Heart right ventricle (tissue), 16 donors: ENCODE results near the gene GINS1. TPM values are rescaled to one million over a fixed set of nuclear protein-coding genes. Genes with fewer than 3 reads are reported as not detected.

Source experiments
- ATAC-seq, 8 donors: fragments of 200-7000 bp; cut with Tn5 transposase; one replicate each; pipeline ENCODE4 v1.9.1; 2020; ENCODE audit warnings: mild to moderate bottlenecking in 8 of 8, moderate library complexity in 8 of 8, moderate number of reproducible peaks in 1 of 8
- DNase-seq, 2 donors: peaks; one replicate each; pipeline ENCODE4 v3.0.0-alpha.2; 2020
- H3K27ac ChIP-seq, 10 donors: fragments of 200-600 bp; sonication (generic) in 2 of 10; one replicate each; pipeline versions ENCODE4 v1.5.0 to v1.8.0; 2020 to 2022; ENCODE audit warnings: mild to moderate bottlenecking in 3 of 10
- H3K27me3 ChIP-seq, 7 donors: fragments of 200-600 bp; one replicate each; pipeline ENCODE4 v1.8.0; 2021 to 2022; ENCODE audit warnings: mild to moderate bottlenecking in 2 of 7
- H3K36me3 ChIP-seq, 9 donors: fragments of 200-600 bp; sonication (generic) in 1 of 9; one replicate each; pipeline versions ENCODE4 v1.5.0 to v1.8.0; 2020 to 2022; ENCODE audit warnings: mild to moderate bottlenecking in 2 of 9
- H3K4me1 ChIP-seq, 9 donors: fragments of 200-600 bp; sonication (generic) in 1 of 9; one replicate each; pipeline versions ENCODE4 v1.5.0 to v1.8.0; 2020 to 2022; ENCODE audit warnings: mild to moderate bottlenecking in 4 of 9
- H3K4me3 ChIP-seq, 10 donors: fragments of 200-600 bp; sonication (generic) in 2 of 10; one replicate each; pipeline versions ENCODE4 v1.5.0 to v1.8.0; 2020 to 2022; ENCODE audit warnings: mild to moderate bottlenecking in 7 of 10, moderate library complexity in 2 of 10
- H3K9me3 ChIP-seq, 11 donors: fragments of 200-600 bp in 10 of 11; sonication (generic) in 2 of 11; one replicate each; pipeline versions ENCODE4 v1.5.0 to v1.8.0; 2013 to 2022; ENCODE audit warnings: mild to moderate bottlenecking in 2 of 11, control low read depth in 1 of 11, moderate library complexity in 1 of 11
- WGBS, 2 donors: extraction: QIAGEN DNeasy Blood & Tissue Kit; methylation state at CpG; one replicate each; pipeline ENCODE4 v1.1.7; 2013; ENCODE audit warnings: inconsistent platforms in 1 of 2; 5-methylcytosine and 5-hydroxymethylcytosine counted together
- intact Hi-C, 10 donors: fragments of 100-400 bp; cut with DNase I; formaldehyde crosslinking; loops; one replicate each; pipeline versions ENCODE4 v1.11.1 to v1.14.2; 2022
- polyA plus RNA-seq, 2 donors: library from polyadenylated mRNA; stranded (reverse); fragments of 200-250 nt; gene quantifications; one replicate each; pipeline ENCODE4 v1.2.3, GENCODE V29; 2013
- total RNA-seq, 10 donors: library from RNA; stranded (reverse); fragmentation: NEBNext Ultra II Directional in 3 of 10; extraction: Animal tissue kit (Norgen Biotek cat#: 25700) in 3 of 10; gene quantifications; one replicate each; pipeline versions ENCODE4 v1.2.1 to v1.2.4, GENCODE V29; 2021 to 2023
- TF ChIP-seq, protein P1 (sequence below), 9 donors: fragments of 200-600 bp; sonication (generic) in 2 of 9; IDR thresholded peaks; one replicate each; pipeline versions ENCODE4 v1.5.0 to v1.8.0; 2021 to 2022; ENCODE audit warnings: antibody characterized with exemption in 9 of 9, mild to moderate bottlenecking in 5 of 9, moderate library complexity in 1 of 9
- donor health status: Arrhythmogenic right ventricular cardiomyopathy.
- donor health status: ischemic (EF 13 %, LVEDD 7.1; RV severe dilation, severe dysfunction).
- donor health status: healthy with polysubstance abuse.
- donor health status: DM: no; HTN: yes; CAD: no.
- donor health status: DM: no; HTN: no; CAD: no.
- donor health status: ischemic (EF 25% LVEDD 6.9; RV normal size, moderate dysfunction).
- donor health status: ischemic (EF 25% LVEDD 5.7; RV mildly dilated, moderate dysfunction).
- donor health status: healthy.
- donor health status: DM: yes; HTN: yes; CAD: no.
- donor health status: Ischemic cardiomyopathy.
- donor health status: ischemic (EF 35%, LVEDD 5.7; RV mildly dilated, moderate dysfunction).
- donor health status: nonischemic (EF 11% LVEDD 7.7; RV severe dilation, severe dysfunction).
- donor health status: DM: yes; HTN: yes; CAD: no.
- donor health status: PGD.
- donor health status: ischemic (EF 29% LVEDD 5.4; RV normal size, mild dysfunction).
- donor health status: nonischemic (EF 23%, LVEDD 6.1; RV moderate dilation, normal function).

Gene GINS1
- total and polyA plus RNA-seq, 12 donors, result 0.19 to 1.6 (median 0.54) TPM

GRCh38 chr20:25495189-25495824, 87.8 kb downstream of the GINS1 start:
- no peaks in the 10 kb centered on the region for H3K9me3 ChIP-seq
- H3K27me3 ChIP-seq, result no peaks in the 10 kb centered on the region
- TF ChIP-seq, protein P1, sequence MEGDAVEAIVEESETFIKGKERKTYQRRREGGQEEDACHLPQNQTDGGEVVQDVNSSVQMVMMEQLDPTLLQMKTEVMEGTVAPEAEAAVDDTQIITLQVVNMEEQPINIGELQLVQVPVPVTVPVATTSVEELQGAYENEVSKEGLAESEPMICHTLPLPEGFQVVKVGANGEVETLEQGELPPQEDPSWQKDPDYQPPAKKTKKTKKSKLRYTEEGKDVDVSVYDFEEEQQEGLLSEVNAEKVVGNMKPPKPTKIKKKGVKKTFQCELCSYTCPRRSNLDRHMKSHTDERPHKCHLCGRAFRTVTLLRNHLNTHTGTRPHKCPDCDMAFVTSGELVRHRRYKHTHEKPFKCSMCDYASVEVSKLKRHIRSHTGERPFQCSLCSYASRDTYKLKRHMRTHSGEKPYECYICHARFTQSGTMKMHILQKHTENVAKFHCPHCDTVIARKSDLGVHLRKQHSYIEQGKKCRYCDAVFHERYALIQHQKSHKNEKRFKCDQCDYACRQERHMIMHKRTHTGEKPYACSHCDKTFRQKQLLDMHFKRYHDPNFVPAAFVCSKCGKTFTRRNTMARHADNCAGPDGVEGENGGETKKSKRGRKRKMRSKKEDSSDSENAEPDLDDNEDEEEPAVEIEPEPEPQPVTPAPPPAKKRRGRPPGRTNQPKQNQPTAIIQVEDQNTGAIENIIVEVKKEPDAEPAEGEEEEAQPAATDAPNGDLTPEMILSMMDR (IDR thresholded peaks at IDR 0.05), result no peak
- no peak overlapping the region for H3K4me3 ChIP-seq
- WGBS, 2 donors, result 74 to 78% methylated on average over 18 of the region's 18 CpGs
- no peaks in the 10 kb centered on the region for H3K36me3 ChIP-seq
- no peaks in the 10 kb centered on the region for H3K4me1 ChIP-seq
- intact Hi-C loops, result no loop called here
- ATAC-seq, result no peak
- no peak overlapping the region for H3K27ac ChIP-seq
- no peak for DNase-seq

DNA sequence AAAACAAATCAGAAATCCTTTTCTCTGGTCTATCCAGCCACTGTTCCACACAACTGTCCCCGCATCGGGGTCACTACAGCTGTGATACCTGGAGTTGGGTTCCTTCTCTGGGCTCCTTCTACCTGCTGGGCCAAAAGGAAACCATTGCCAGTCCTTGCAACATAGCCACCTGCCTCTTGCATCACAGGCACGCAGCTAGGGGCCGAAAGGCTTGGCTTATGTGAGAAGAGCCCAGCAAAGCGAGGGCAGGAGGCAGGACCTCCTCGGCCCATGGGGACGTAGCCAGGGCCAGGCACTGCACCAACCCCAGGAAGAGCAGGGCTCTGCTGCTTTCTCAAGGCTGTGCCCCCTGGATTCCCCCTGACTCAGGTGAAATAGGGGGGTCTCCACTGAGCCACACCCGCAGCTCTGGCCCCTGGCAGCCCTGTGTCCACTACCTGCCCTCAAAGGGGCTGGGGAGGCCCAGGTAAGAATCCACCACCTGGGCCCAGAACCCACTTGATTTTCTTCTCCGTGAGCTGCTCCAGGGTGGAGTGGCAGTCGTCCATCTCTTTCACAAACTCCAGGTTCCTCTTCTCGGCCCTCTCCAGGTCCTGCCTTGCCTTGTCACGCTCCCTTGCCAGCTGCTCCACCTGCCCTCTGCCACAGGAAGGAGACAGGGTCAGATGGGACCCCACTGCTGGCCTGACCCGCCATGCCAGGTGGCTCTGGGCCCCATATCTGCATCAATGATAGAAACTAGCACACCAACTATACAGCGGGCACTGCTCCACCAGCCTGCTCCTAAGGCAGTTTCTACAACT, 88.9 kb downstream of the GINS1 start:
- no peak for DNase-seq

DNA sequence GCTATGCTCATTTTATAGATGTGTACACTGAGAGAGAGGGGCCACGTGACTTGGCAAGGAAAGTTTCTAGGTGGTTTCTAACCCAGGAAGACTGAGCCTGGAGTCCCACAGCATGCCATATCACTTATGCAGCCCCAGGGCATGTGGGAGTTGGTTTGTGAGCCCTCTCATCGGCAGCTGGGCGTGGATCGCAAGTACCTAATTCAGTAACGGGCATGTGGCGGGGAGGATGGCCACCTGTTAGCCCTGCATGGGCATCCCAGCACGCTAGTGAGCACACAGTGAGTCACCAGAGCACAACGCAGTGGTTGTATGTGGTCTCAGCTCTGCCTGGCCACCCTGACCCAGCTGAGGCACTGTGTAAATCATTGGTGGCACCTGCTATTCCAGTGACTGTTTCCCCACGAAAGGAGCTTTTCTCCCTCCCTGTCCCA, 89.5 kb downstream of the GINS1 start:
- no peak overlapping the region for H3K27ac ChIP-seq
- H3K4me3 ChIP-seq, result no peak overlapping the region
- 88 to 90% methylated on average over 9 of the region's 9 CpGs for WGBS, 2 donors
- H3K27me3 ChIP-seq, result no peaks in the 10 kb centered on the region
- no peak for ATAC-seq
- H3K36me3 ChIP-seq, result no peaks in the 10 kb centered on the region
- no peak for DNase-seq
- intact Hi-C loops, result no loop called here
- H3K4me1 ChIP-seq, result no peaks in the 10 kb centered on the region
- TF ChIP-seq, protein P1 (IDR thresholded peaks at IDR 0.05), result no peak
- H3K9me3 ChIP-seq, result no peaks in the 10 kb centered on the region

More for the DNA sequence above, 88.9 kb downstream of the GINS1 start:
- Histone ChIP-seq H3K27me3 (no peaks in the 10 kb centered on the region), H3K4me1 (no peaks in the 10 kb centered on the region), H3K36me3 (no peaks in the 10 kb centered on the region), H3K9me3 (no peaks in the 10 kb centered on the region), H3K4me3 (no peak overlapping the region), H3K27ac (no peak overlapping the region)
- 96 to 97% methylated on average over 14 of the region's 14 CpGs for whole genome bisulfite sequencing, 2 donors
- ATAC-seq, result no peak
- TF ChIP-seq, protein P1 (IDR thresholded peaks at IDR 0.05), result no peak
- intact Hi-C loops, result no loop called here

- no peaks in the 10 kb centered on the region for H3K9me3 ChIP-seq
- no peaks in the 10 kb centered on the region for H3K27me3 ChIP-seq
- DNase-seq (no peak), ATAC-seq (no peak)
- H3K36me3 ChIP-seq, result peaks cover 0 to 2% (median 0%) of the 10 kb centered on the region in 9 donors
- H3K4me1 ChIP-seq, result no peaks in the 10 kb centered on the region
- TF ChIP-seq, protein P1 (IDR thresholded peaks at IDR 0.05), result no peak
- no peak overlapping the region for H3K4me3 ChIP-seq
- intact Hi-C loops, result no loop called here
- WGBS, 2 donors, result 91 to 93% methylated on average over 22 of the region's 22 CpGs
- H3K27ac ChIP-seq, result no peak overlapping the region
Measured at GRCh38 chr20:25497586-25498279, 90.3 kb downstream of the GINS1 start.
